HepG2 (cell line): ENCODE data around the gene MS4A6E. TPM values are rescaled to one million over a fixed set of nuclear protein-coding genes. Genes with fewer than 3 reads are reported as not detected.

Experiments used
- ATAC-seq: fragments of 200-7000 bp; cut with Tn5 transposase; 3 replicates; pipeline ENCODE4 v1.9.1; 2020; ENCODE audit warnings: mild to moderate bottlenecking, moderate library complexity
- BruUV-seq: library from RNA; stranded (reverse); fragments of 400-500 nt; replicated peaks from 2 replicates; lab custom pipeline; 2021; lab: Mats Ljungman, UMichigan
- CTCF ChIA-PET: fragments of 300-600 bp; formaldehyde crosslinking; extraction: SDS; loops from one replicate; lab custom pipeline; 2021; ENCODE audit warnings: low total read pairs, inconsistent platforms, low intra/inter-chr PET ratio; lab: Yijun Ruan, JAX
- POLR2A ChIA-PET: fragments of 350-600 bp; sonication (Branson Sonifier 250); formaldehyde crosslinking; loops from one replicate; lab custom pipeline; 2020; ENCODE audit warnings: antibody characterized with exemption, inconsistent platforms; lab: Yijun Ruan, JAX
- DNase-seq: peaks from one replicate; pipeline ENCODE4 v3.0.0-alpha.2; 2015; ENCODE audit warnings: low spot score
- FAIRE-seq: peaks from 3 replicates; lab custom pipeline; 2011; peaks lifted over from hg19 to GRCh38; lab: Jason Lieb, UNC
- H2AFZ ChIP-seq: one replicate; pipeline ENCODE4 v1.6.1; 2011; ENCODE audit warnings: low read length, inconsistent platforms
- H3K27ac ChIP-seq: fragments of 300-600 bp; 3 replicates; pipeline ENCODE4 v1.8.0; 2011; ENCODE audit warnings: mixed run types, mild to moderate bottlenecking, mixed read lengths, low read length, inconsistent platforms; ENCODE audit not compliant: insufficient read depth; ENCODE audit errors: extremely low read length
- H3K27me3 ChIP-seq, 2 experiments: fragments of 200-600 bp in 1 of 2; 2 replicates in 1 of 2; 3 replicates in 1 of 2; pipeline versions ENCODE4 v1.6.0 to v1.8.0; 2011; ENCODE audit warnings: low read length in 2 of 2, mild to moderate bottlenecking in 2 of 2, moderate library complexity in 2 of 2, inconsistent platforms in 1 of 2; ENCODE audit not compliant: insufficient read depth in 2 of 2, control insufficient read depth in 1 of 2
- H3K36me3 ChIP-seq, 2 experiments: fragments of 200-600 bp in 1 of 2; replicated peaks in 1 of 2; 2 replicates in 1 of 2; 3 replicates in 1 of 2; pipeline versions ENCODE4 v1.5.1 to v1.8.0; 2011; ENCODE audit warnings: low read length in 2 of 2, inconsistent platforms in 1 of 2; ENCODE audit not compliant: insufficient read depth in 2 of 2, control insufficient read depth in 1 of 2
- H3K4me1 ChIP-seq: 2 replicates; pipeline ENCODE4 v1.5.1; 2012; ENCODE audit warnings: low read length, inconsistent platforms; ENCODE audit not compliant: insufficient read depth
- H3K4me2 ChIP-seq: 2 replicates; pipeline ENCODE4 v1.6.0; 2011; ENCODE audit warnings: low read depth, low read length, inconsistent platforms
- H3K4me3 ChIP-seq, 3 experiments: fragments of 200-600 bp in 1 of 3; sonication (generic), shearing (Covaris generic) in 1 of 3; replicated peaks in 1 of 3; 2 replicates each; pipeline ENCODE4 v1.5.1; 2011 to 2016; ENCODE audit warnings: low read length in 3 of 3, inconsistent platforms in 2 of 3, low read depth in 2 of 3, mild to moderate bottlenecking in 2 of 3, control low read depth in 1 of 3, mixed read lengths in 1 of 3; ENCODE audit not compliant: insufficient read depth in 1 of 3
- H3K79me2 ChIP-seq: one replicate; pipeline ENCODE4 v1.6.1; 2011; ENCODE audit warnings: low read length, inconsistent platforms; ENCODE audit not compliant: insufficient read depth
- H3K9ac ChIP-seq: 2 replicates; pipeline ENCODE4 v1.6.0; 2011; ENCODE audit warnings: mild to moderate bottlenecking, low read depth, low read length, inconsistent platforms; ENCODE audit not compliant: insufficient read depth
- H3K9me3 ChIP-seq: 2 replicates; pipeline ENCODE4 v1.5.1; 2012; ENCODE audit warnings: mild to moderate bottlenecking, low read length
- H4K20me1 ChIP-seq: 2 replicates; pipeline ENCODE4 v1.6.0; 2011; ENCODE audit warnings: inconsistent platforms, mild to moderate bottlenecking, low read length, moderate library complexity; ENCODE audit not compliant: insufficient read depth
- CEBPB ChIP-seq: IDR thresholded peaks from 2 replicates; pipeline ENCODE4 v1.6.1; 2011; ENCODE audit warnings: low read depth, low read length, improper control_type of control experiment, borderline replicate concordance
- HDAC1 ChIP-seq: sonication (generic); formaldehyde crosslinking; IDR thresholded peaks from 2 replicates; pipeline ENCODE4 v1.5.1; 2020; ENCODE audit warnings: mild to moderate bottlenecking, missing genetic modification reagents
- HIVEP1 ChIP-seq: sonication (generic); formaldehyde crosslinking; IDR thresholded peaks from 2 replicates; pipeline ENCODE4 v1.4.0; 2020; ENCODE audit warnings: mild to moderate bottlenecking, missing genetic modification reagents
- HMG20B ChIP-seq: conservative IDR thresholded peaks from 2 replicates; pipeline ENCODE4 v1.6.1; 2016; ENCODE audit warnings: missing genetic modification reagents, missing compliant biosample characterization
- MTA1 ChIP-seq: sonication (generic); formaldehyde crosslinking; IDR thresholded peaks from 2 replicates; pipeline ENCODE4 v1.4.0; 2020; ENCODE audit warnings: missing genetic modification reagents, mild to moderate bottlenecking, borderline replicate concordance
- NCOA1 ChIP-seq: sonication (generic); formaldehyde crosslinking; IDR thresholded peaks from 2 replicates; pipeline ENCODE4 v1.9.0; 2021; ENCODE audit warnings: missing genetic modification reagents
- PTBP1 ChIP-seq: fragments of 200-400 bp; formaldehyde crosslinking; IDR thresholded peaks from 2 replicates; pipeline ENCODE4 v1.6.1; 2018; ENCODE audit warnings: low read length, low read depth; ENCODE audit not compliant: poor library complexity, severe bottlenecking
- RBM22 ChIP-seq: fragments of 200-400 bp; formaldehyde crosslinking; optimal IDR thresholded peaks from 2 replicates; pipeline ENCODE3; 2017; ENCODE audit warnings: mild to moderate bottlenecking, low read length, moderate library complexity
- ZNF343 ChIP-seq: sonication (generic); formaldehyde crosslinking; IDR thresholded peaks from 2 replicates; pipeline ENCODE4 v1.4.0; 2020; ENCODE audit warnings: mild to moderate bottlenecking, missing genetic modification reagents
- ZNF782 ChIP-seq: sonication (generic); formaldehyde crosslinking; IDR thresholded peaks from 2 replicates; pipeline ENCODE4 v1.4.0; 2020; ENCODE audit warnings: missing genetic modification reagents, mild to moderate bottlenecking, borderline replicate concordance
- WGBS: methylation state at CpG from one replicate; pipeline ENCODE4 v1.1.6; 2017; ENCODE audit warnings: low lambda C conversion rate; 5-methylcytosine and 5-hydroxymethylcytosine counted together
- in situ Hi-C: cut with HindIII; loops from 2 replicates; pipeline ENCODE4 v1.10.0; 2017; ENCODE audit warnings: low pct_unique_long_range_greater_than_20kb; ENCODE audit not compliant: extremely low pct_ligation_motif_present
- intact Hi-C: fragments of 100-400 bp; cut with micrococcal nuclease; formaldehyde crosslinking; loops from one replicate; pipeline ENCODE4 v1.10.0; 2022; ENCODE audit not compliant: unreplicated experiment
- polyA plus RNA-seq, 8 experiments: library from polyadenylated mRNA; depleted of rRNA in 3 of 8; stranded (reverse) in 7 of 8; unstranded in 1 of 8; fragments of >200 nt; fragmentation: Illumina TruSeq in 4 of 8; extraction: Trizol in 4 of 8; gene quantifications; 2 replicates each; pipeline versions ENCODE4 v1.2.1 to v1.2.3, GENCODE V29; 2011 to 2016; ENCODE audit warnings: low read depth in 4 of 8, missing spikeins in 1 of 8, mixed read lengths in 1 of 8; ENCODE audit not compliant: insufficient read depth in 1 of 8
- total RNA-seq, 5 experiments: library from RNA; depleted of rRNA; stranded (reverse); fragments of >200 nt; fragmentation: Illumina TruSeq; extraction: Trizol; gene quantifications; 2 replicates each; pipeline ENCODE4 v1.2.3, GENCODE V29; 2016; ENCODE audit warnings: low read depth in 1 of 5
- TF ChIP-seq, protein P1 (sequence below): sonication (generic); formaldehyde crosslinking; IDR thresholded peaks from 2 replicates; pipeline ENCODE4 v1.8.0; 2022; ENCODE audit warnings: low read depth, missing genetic modification reagents
- TF ChIP-seq, protein P2 (sequence below): sonication (generic); formaldehyde crosslinking; IDR thresholded peaks from 2 replicates; pipeline ENCODE4 v1.4.0; 2020; ENCODE audit warnings: missing genetic modification reagents

Gene MS4A6E
- total and polyA plus RNA-seq, 2 of the 13 experiments (the other 11 are each of a cell fraction or from before 2014, with no cell fraction given) = not detected

DNA sequence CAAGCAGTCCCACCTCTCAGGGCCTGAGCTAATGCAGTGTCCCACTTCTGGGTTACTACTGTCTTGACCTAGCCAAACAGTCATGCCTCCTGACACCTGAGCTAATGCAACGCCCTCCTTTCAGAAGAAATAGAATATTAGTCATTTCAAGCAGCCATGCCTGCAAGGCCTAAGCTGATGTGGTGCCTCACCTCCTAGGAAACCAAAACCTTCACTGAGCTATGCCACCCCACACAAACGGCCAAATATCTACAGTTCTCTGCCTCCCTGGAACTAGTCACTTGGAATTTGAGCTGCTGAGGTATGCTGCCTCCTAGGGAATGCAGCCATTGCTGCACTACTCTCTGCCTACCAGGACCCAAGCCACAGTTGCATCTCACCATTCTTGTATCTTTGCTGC, 8.3 kb upstream of the MS4A6E start:
- no peaks in the 10 kb centered on the region for H3K4me1 ChIP-seq
- in situ Hi-C loops = no loop called here
- no peak for TF ChIP-seq PTBP1
- TF ChIP-seq CEBPB = no peak
- no peak for TF ChIP-seq MTA1
- TF ChIP-seq RBM22 = no peak
- TF ChIP-seq, protein P1, sequence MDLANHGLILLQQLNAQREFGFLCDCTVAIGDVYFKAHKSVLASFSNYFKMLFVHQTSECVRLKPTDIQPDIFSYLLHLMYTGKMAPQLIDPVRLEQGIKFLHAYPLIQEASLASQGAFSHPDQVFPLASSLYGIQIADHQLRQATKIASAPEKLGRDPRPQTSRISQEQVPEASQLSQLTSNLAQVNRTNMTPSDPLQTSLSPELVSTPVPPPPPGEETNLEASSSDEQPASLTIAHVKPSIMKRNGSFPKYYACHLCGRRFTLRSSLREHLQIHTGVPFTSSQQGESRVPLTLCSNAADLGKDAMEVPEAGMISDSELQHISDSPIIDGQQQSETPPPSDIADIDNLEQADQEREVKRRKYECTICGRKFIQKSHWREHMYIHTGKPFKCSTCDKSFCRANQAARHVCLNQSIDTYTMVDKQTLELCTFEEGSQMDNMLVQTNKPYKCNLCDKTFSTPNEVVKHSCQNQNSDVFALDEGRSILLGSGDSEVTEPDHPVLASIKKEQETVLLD (CRISPR knock-in tag) = no peak
- TF ChIP-seq, all 625 proteins: peak for 0
- ATAC-seq (no peak), FAIRE-seq (no peak), DNase-seq (no peak)
- BruUV-seq = no TSS peak
- WGBS = 0% methylated on average over 2 of the region's 2 CpGs
- POLR2A ChIA-PET = no interaction called here
- H3K27ac ChIP-seq = no peak overlapping the region
- no peaks in the 10 kb centered on the region for H4K20me1 ChIP-seq
- no peak overlapping the region for H3K4me3 ChIP-seq
- intact Hi-C loops = no loop called here
- no peaks in the 10 kb centered on the region; the same call in 1 of the 2 replicates for H3K9me3 ChIP-seq
- H3K79me2 ChIP-seq = no peaks in the 10 kb centered on the region
- H3K36me3 ChIP-seq = no peaks in the 10 kb centered on the region
- H3K4me2 ChIP-seq = no peak overlapping the region
- no peak overlapping the region for H3K9ac ChIP-seq
- H3K27me3 ChIP-seq = no peaks in the 10 kb centered on the region
- no peak overlapping the region for H2AFZ ChIP-seq
- CTCF ChIA-PET = no interaction called here

DNA sequence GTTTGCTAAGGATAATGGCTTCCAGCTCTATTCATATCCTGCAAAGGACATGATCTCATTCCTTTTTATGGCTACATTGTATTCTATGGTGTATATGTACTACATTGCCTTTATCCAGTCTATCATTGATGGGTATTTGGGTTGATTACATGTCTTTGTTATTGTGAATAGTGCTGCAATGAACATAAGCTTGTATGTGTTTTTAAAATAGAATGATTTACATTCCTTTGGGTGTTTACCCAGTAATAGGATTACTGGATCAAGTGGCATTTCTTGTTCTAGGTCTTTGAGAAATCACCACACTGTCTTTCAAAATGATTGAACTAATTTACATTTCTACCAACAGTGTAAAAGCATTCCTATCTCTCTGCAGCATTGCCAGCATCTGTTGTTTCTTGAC, 6.0 kb upstream of the MS4A6E start:
- FAIRE-seq = no peak
- POLR2A ChIA-PET = no interaction called here
- H2AFZ ChIP-seq = no peak overlapping the region
- H3K9ac ChIP-seq = no peak overlapping the region
- no peaks in the 10 kb centered on the region for H3K4me1 ChIP-seq
- no peak overlapping the region for H3K4me3 ChIP-seq
- no peak for DNase-seq
- no peaks in the 10 kb centered on the region for H3K79me2 ChIP-seq
- H3K27me3 ChIP-seq = no peaks in the 10 kb centered on the region
- no TSS peak for BruUV-seq
- H3K36me3 ChIP-seq = no peaks in the 10 kb centered on the region
- no peak overlapping the region for H3K4me2 ChIP-seq
- H4K20me1 ChIP-seq = no peaks in the 10 kb centered on the region
- H3K27ac ChIP-seq = no peak overlapping the region
- intact Hi-C loops (no loop called here), in situ Hi-C loops (no loop called here)
- no peak for TF ChIP-seq HDAC1
- no peak for TF ChIP-seq HIVEP1 (CRISPR knock-in tag)
- no peak for TF ChIP-seq ZNF343
- no peak for TF ChIP-seq NCOA1 (CRISPR knock-in tag)
- no peak for TF ChIP-seq ZNF782 (CRISPR knock-in tag)
- TF ChIP-seq, protein P2, sequence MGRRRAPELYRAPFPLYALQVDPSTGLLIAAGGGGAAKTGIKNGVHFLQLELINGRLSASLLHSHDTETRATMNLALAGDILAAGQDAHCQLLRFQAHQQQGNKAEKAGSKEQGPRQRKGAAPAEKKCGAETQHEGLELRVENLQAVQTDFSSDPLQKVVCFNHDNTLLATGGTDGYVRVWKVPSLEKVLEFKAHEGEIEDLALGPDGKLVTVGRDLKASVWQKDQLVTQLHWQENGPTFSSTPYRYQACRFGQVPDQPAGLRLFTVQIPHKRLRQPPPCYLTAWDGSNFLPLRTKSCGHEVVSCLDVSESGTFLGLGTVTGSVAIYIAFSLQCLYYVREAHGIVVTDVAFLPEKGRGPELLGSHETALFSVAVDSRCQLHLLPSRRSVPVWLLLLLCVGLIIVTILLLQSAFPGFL = no peak
- no peak for TF ChIP-seq HMG20B (CRISPR knock-in tag)
- H3K9me3 ChIP-seq = no peaks in the 10 kb centered on the region; the same call in 1 of the 2 replicates
- ATAC-seq = no peak
- CTCF ChIA-PET = no interaction called here
